ENCODE measurements around the gene KLHL8.

Gene KLHL8

DNA sequence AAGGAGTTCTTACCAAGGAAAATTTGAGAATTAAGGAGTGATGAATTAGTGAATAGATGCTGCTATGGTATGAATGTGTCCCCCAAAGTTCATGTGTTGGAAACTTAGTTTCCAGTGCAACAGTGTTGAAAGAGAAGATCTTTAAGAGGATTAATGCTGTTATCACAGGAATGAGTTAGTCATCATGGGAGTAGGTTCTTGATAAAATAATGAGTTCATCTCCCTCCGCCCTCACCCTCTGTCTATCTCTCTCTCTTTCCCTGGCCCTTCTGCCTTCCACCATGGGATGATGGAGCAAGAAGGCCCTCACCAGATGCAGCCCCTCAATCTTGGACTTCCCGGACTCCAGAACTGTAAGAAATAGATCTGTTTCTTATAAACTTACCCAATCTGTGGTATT, 38.3 kb upstream of the KLHL8 start:
- H3K27me3 Mint-ChIP-seq (ENCODE audit: low read depth, poor library complexity): peaks cover 8% of the 10 kb centered on the region
- H3K4me3 Mint-ChIP-seq: no peak overlapping the region
- no peak overlapping the region for H3K27ac Mint-ChIP-seq
- peaks cover 18% of the 10 kb centered on the region for H3K9me3 Mint-ChIP-seq
- no peak for DNase-seq
- TF ChIP-seq, protein P1, sequence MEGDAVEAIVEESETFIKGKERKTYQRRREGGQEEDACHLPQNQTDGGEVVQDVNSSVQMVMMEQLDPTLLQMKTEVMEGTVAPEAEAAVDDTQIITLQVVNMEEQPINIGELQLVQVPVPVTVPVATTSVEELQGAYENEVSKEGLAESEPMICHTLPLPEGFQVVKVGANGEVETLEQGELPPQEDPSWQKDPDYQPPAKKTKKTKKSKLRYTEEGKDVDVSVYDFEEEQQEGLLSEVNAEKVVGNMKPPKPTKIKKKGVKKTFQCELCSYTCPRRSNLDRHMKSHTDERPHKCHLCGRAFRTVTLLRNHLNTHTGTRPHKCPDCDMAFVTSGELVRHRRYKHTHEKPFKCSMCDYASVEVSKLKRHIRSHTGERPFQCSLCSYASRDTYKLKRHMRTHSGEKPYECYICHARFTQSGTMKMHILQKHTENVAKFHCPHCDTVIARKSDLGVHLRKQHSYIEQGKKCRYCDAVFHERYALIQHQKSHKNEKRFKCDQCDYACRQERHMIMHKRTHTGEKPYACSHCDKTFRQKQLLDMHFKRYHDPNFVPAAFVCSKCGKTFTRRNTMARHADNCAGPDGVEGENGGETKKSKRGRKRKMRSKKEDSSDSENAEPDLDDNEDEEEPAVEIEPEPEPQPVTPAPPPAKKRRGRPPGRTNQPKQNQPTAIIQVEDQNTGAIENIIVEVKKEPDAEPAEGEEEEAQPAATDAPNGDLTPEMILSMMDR (IDR thresholded peaks at IDR 0.05): no peak
- peaks cover 6% of the 10 kb centered on the region for H3K36me3 Mint-ChIP-seq (ENCODE audit: low read depth)
- H3K4me1 Mint-ChIP-seq: no peaks in the 10 kb centered on the region

DNA sequence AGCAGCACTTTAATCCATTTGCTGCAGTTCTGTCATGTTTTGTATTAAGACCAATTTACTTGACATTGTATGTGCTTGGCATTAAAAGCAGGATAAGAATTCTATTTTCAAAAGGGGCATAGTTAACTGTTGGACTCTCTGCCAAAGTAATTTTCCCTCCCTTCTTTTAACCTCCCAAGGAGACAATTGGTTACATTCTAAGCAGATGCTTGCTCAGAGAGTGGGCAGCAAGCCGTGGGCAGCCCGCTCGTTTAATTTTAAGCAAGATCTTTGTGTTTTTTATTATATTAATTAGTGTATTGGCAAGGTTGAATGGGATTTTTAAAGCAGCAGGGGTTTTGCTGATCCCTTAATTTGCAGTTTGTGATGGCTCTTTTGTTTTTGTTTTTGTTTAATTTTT, 37.1 kb upstream of the KLHL8 start:
- TF ChIP-seq, protein P1 (IDR thresholded peaks at IDR 0.05): no peak
- no peak overlapping the region for H3K4me3 Mint-ChIP-seq
- H3K36me3 Mint-ChIP-seq (ENCODE audit: low read depth): peaks cover 6% of the 10 kb centered on the region
- no peaks in the 10 kb centered on the region for H3K4me1 Mint-ChIP-seq
- no peak for DNase-seq
- peaks cover 8% of the 10 kb centered on the region for H3K27me3 Mint-ChIP-seq (ENCODE audit: low read depth, poor library complexity)
- H3K27ac Mint-ChIP-seq: no peak overlapping the region
- peaks cover 10% of the 10 kb centered on the region for H3K9me3 Mint-ChIP-seq

DNA sequence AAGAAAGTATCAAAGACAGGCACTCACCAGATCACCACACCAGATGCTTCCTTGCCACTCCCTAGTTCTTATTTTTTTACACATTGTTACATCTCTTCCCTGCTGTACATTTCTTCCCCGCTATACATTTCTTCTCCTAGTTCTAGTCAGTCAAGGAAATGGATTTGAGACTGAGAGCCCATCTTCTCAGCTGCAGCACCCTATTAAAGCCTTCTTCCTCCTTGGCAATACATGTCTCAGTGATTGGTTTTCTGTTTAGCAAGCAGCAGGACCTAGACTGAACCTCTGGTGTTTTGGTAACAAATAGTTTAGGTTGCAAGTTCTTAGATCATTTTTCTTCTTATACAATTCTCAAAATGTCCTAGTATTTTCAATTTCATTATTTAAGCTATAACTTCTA, 35.3 kb upstream of the KLHL8 start:
- H3K27me3 Mint-ChIP-seq (ENCODE audit: low read depth, poor library complexity): peaks cover 12% of the 10 kb centered on the region
- peaks cover 10% of the 10 kb centered on the region for H3K9me3 Mint-ChIP-seq
- TF ChIP-seq, protein P1 (IDR thresholded peaks at IDR 0.05): no peak
- no peaks in the 10 kb centered on the region for H3K4me1 Mint-ChIP-seq
- H3K36me3 Mint-ChIP-seq (ENCODE audit: low read depth): peaks cover 6% of the 10 kb centered on the region
- DNase-seq: no peak
- no peak overlapping the region for H3K4me3 Mint-ChIP-seq
- H3K27ac Mint-ChIP-seq: no peak overlapping the region

DNA sequence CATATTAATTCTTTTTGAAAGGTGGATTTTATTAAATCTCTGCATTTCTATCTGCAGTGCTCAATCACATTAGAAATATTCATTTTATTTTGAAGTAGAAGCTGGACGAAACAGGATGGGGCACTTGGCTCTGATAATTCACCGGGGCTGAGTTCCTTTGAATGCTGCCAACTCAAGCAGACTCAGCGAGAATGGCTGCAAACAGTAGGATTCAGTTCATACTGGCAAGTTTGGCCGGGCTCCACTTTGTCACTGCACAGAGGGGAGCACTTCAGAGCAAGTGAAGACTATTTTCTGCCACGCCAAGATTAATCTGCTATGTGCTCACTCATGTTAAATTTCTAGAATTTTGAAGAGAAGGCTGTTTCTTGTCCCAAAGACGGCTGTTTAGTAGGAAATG, 30.7 kb upstream of the KLHL8 start:
- Mint-ChIP-seq H3K9me3 (peaks cover 32% of the 10 kb centered on the region), H3K36me3 (ENCODE audit: low read depth) (peaks cover 6% of the 10 kb centered on the region), H3K27me3 (ENCODE audit: low read depth, poor library complexity) (peaks cover 11% of the 10 kb centered on the region), H3K4me1 (no peaks in the 10 kb centered on the region), H3K4me3 (no peak overlapping the region), H3K27ac (no peak overlapping the region)
- DNase-seq: no peak
- TF ChIP-seq, protein P1 (IDR thresholded peaks at IDR 0.05): no peak

DNA sequence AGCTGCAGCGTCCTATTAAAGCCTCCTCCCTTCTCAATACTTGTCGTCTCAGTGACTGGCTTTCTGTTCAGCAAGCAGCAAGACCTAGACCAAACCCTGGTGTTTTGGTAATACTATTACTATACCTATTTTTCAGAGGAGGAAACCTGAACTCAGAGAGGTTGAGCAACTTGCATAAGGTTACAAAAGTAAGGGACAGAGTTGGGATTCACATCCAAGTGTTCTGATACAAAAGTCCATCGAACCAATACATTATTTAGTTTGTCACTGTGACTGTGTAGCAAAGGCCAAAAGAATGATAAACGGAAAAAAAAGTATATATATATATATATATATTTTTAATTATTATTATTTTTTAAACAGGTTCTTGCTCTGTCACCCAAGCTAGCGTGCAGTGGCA, 29.9 kb upstream of the KLHL8 start:
- H3K4me1 Mint-ChIP-seq: no peaks in the 10 kb centered on the region
- TF ChIP-seq, protein P1 (IDR thresholded peaks at IDR 0.05): no peak
- no peak overlapping the region for H3K4me3 Mint-ChIP-seq
- H3K27me3 Mint-ChIP-seq (ENCODE audit: low read depth, poor library complexity): peaks cover 7% of the 10 kb centered on the region
- H3K27ac Mint-ChIP-seq: no peak overlapping the region
- no peaks in the 10 kb centered on the region for H3K36me3 Mint-ChIP-seq (ENCODE audit: low read depth)
- DNase-seq: no peak
- H3K9me3 Mint-ChIP-seq: peaks cover 29% of the 10 kb centered on the region

DNA sequence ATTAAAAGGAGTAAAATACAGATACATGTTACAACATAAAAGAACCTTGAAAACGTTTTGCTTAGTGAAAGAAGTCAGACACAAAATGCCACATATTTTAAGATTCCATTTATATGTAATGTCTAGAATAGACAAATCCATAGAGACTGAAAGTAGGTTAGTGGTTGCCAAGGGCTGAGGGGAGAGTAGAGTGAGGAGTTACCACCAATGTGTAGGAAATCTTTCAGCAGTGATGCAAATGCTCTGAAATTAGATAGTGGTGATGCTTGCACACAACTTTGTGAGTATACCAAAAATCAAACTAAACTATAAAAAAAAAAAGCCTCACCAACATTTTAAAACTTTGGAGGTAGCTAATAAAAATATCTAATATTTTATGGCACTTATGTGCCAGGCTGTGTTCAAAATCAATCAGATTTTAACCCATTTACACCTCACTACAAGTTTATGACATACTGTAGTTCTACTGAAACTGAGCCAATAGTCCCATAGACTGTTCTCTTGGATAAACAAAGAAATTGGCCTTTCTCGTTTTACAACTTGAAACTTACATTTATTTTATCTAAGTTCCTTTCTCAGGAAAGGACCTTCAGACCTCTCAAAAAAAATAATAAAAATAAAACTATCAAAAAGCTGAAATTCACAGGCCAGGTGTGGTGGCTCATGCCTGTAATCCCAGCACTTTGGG, 29.1 kb upstream of the KLHL8 start:
- Mint-ChIP-seq H3K27ac (no peak overlapping the region), H3K4me3 (no peak overlapping the region), H3K36me3 (ENCODE audit: low read depth) (peaks cover 3% of the 10 kb centered on the region), H3K9me3 (peaks cover 36% of the 10 kb centered on the region), H3K27me3 (ENCODE audit: low read depth, poor library complexity) (peaks cover 7% of the 10 kb centered on the region), H3K4me1 (no peaks in the 10 kb centered on the region)
- DNase-seq: no peak
- TF ChIP-seq, protein P1 (IDR thresholded peaks at IDR 0.05): no peak

Measured in nephron progenitor cell (in vitro differentiated cells).